GM20000 (cell line): Measurements from ENCODE around the gene CAMSAP2.

Source experiments
- DNase-seq: peaks from one replicate; pipeline ENCODE4 v3.0.0; 2012; ENCODE audit warnings: low spot score
- CTCF ChIP-seq: IDR thresholded peaks from 2 replicates; pipeline ENCODE4 v1.5.1; 2012; ENCODE audit warnings: mild to moderate bottlenecking, control low read depth; ENCODE audit errors: extremely low read depth, missing control alignments

Gene CAMSAP2

GRCh38 chr1:200724064-200724463, 14.6 kb upstream of the CAMSAP2 start:
- no peak for DNase-seq

GRCh38 chr1:200727257-200727656, 11.4 kb upstream of the CAMSAP2 start:
- TF ChIP-seq CTCF: no peak
- no peak for DNase-seq

More at GRCh38 chr1:200724064-200724463, 14.6 kb upstream of the CAMSAP2 start:
- no peak for TF ChIP-seq CTCF

DNA sequence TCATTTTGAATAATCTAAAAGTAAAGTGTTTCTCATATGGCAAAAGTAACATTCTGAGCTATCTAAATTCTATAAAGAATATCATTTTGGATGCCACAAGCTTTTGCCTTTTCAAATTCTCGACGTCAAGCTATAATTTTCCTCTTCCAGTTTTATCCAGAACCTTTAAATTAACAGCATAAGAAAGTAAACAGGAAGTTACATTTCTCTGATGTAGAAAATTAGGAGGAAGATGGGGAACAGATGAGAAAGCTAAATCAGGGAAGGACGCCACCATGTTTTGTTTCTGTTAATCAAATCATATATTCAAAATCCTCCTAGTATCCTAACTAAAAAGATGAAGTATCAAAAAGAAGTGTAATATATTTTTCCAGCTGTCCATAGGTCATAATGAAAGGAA, 8.8 kb upstream of the CAMSAP2 start:
- no peak for TF ChIP-seq CTCF
- DNase-seq: no peak

- DNase-seq: no peak
- TF ChIP-seq CTCF: no peak
Observed at GRCh38 chr1:200731654-200732332, 6.9 kb upstream of the CAMSAP2 start.

DNA sequence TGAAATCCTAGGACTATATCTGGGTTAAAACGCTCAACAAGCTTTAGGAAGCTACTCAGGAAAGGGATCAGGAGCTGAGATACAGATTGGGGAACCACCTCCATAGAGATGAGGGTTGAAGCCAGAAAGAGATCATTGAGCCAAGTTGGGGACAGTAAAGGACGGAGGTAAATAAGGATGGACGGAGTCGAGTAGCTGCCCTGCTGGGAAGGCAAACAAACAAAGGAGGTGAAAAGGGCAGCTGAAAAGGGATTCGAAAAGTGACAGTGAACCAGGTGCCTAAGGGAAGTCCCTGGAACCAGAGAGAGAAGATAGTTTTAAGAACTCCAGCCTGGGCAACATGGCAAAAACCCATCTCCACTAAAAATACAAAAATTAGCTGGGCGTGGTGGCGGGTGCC, 6.3 kb upstream of the CAMSAP2 start:
- no peak for DNase-seq
- TF ChIP-seq CTCF: no peak

GRCh38 chr1:200733907-200734306, 4.8 kb upstream of the CAMSAP2 start:
- TF ChIP-seq CTCF: no peak
- no peak for DNase-seq

DNA sequence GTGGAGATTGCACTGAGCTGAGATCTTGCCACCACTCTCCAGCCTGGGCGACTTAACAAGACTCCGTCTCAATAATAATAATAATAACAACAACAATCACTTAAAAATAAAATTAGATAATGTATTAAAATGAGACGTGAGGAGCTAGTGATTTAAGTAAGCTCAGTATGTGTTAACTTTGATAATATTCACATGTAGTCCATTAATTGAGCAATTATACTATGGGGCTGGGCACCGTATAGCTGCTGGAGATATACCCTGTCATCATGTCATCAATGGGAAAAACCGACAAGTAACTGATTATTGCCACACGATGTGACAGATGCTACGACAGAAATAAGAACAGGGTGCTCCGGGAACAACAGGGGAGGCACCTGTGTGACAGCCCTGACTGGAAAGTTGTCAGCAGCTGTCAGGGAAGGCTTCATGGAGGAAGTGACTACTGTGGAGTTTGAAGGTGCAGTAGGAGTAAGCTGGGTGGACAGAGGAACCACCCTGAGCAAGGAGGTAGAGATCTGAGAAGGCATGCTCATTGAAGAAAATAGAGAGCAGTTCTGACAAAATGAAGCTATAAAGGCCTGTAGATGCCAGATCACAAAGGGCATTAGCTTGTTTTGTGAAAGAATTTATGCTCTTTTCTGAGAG, 924 bp upstream of the CAMSAP2 start:
- TF ChIP-seq CTCF: no peak
- no peak for DNase-seq
